CD4-positive, CD25-positive, alpha-beta regulatory T cell (primary cell): ENCODE measurements around the gene ZNF467. TPM values are rescaled to one million over a fixed set of nuclear protein-coding genes. Genes with fewer than 3 reads are reported as not detected.
A peak's percentile ranks its signal among the peaks of the same experiment; 100 is the strongest.

ENCODE experiments used
- ATAC-seq, 2 donors: fragments of 150-1000 bp; cut with Tn5 transposase; one replicate each; pipeline ENCODE4 v1.10.0; 2021; ENCODE audit warnings: low read depth in 2 of 2, moderate number of reproducible peaks in 2 of 2, moderate library complexity in 1 of 2
- DNase-seq, 3 donors: peaks; one replicate each; pipeline versions ENCODE4 v3.0.0 to v3.0.0-alpha.2; 2012 to 2022; ENCODE audit warnings: mixed read lengths in 1 of 3
- H3K27ac ChIP-seq: one replicate; pipeline ENCODE4 v1.7.0; 2013; ENCODE audit warnings: mild to moderate bottlenecking, low read length; ENCODE audit not compliant: insufficient read depth, poor library complexity, severe bottlenecking
- H3K27me3 ChIP-seq: one replicate; pipeline ENCODE4 v1.7.0; 2013; ENCODE audit warnings: low read length; ENCODE audit not compliant: control insufficient read depth, insufficient read depth
- H3K36me3 ChIP-seq: one replicate; pipeline ENCODE4 v1.7.0; 2013; ENCODE audit warnings: mild to moderate bottlenecking, low read length, moderate library complexity; ENCODE audit not compliant: control insufficient read depth, insufficient read depth
- H3K4me1 ChIP-seq: 2 replicates; pipeline ENCODE4 v1.7.0; 2013; ENCODE audit warnings: mild to moderate bottlenecking, low read length; ENCODE audit not compliant: insufficient read depth, control insufficient read depth, poor library complexity, severe bottlenecking
- H3K4me3 ChIP-seq: one replicate; pipeline ENCODE4 v1.7.0; 2013; ENCODE audit warnings: low read depth, mild to moderate bottlenecking, low read length, moderate library complexity
- H3K9me3 ChIP-seq, 2 experiments: 1 replicate in 1 of 2; 2 replicates in 1 of 2; pipeline ENCODE4 v1.7.0; 2013; ENCODE audit warnings: low read length in 2 of 2, mild to moderate bottlenecking in 1 of 2, moderate library complexity in 1 of 2; ENCODE audit not compliant: control insufficient read depth in 2 of 2
- H3K27ac Mint-ChIP-seq, 3 donors: one replicate each; pipeline ENCODE4 v1.8.0; 2020 to 2022; ENCODE audit warnings: mild to moderate bottlenecking in 3 of 3, mixed read lengths in 3 of 3, moderate library complexity in 2 of 3
- H3K27me3 Mint-ChIP-seq: one replicate; pipeline ENCODE4 v1.8.0; 2022; ENCODE audit warnings: mild to moderate bottlenecking, mixed read lengths
- H3K36me3 Mint-ChIP-seq: one replicate; pipeline ENCODE4 v1.8.0; 2020; ENCODE audit warnings: mixed read lengths
- H3K4me1 Mint-ChIP-seq, 4 donors: one replicate each; pipeline ENCODE4 v1.8.0; 2020 to 2022; ENCODE audit warnings: mixed read lengths in 4 of 4, mild to moderate bottlenecking in 1 of 4
- H3K4me3 Mint-ChIP-seq, 4 donors: one replicate each; pipeline ENCODE4 v1.8.0; 2020 to 2022; ENCODE audit warnings: mild to moderate bottlenecking in 4 of 4, mixed read lengths in 4 of 4, moderate library complexity in 3 of 4
- H3K9me3 Mint-ChIP-seq, 7 donors: one replicate each; pipeline ENCODE4 v1.8.0; 2020 to 2022; ENCODE audit warnings: mixed read lengths in 7 of 7, mild to moderate bottlenecking in 3 of 7, moderate library complexity in 2 of 7
- polyA plus RNA-seq, 4 donors: library from polyadenylated mRNA; unstranded; fragments of 300-500 nt; fragmentation: Illumina TruSeq; gene quantifications; one replicate each; pipeline ENCODE4 v1.2.3, GENCODE V29; 2021
- total RNA-seq: library from RNA; stranded (reverse); gene quantifications from one replicate; pipeline ENCODE4 v1.2.3, GENCODE V29; 2022

The ZNF467 gene
- total and polyA plus RNA-seq, 5 donors from 2014 or later = 0.76 to 2.3 (median 1.1) TPM

- ATAC-seq = no peak
- Histone ChIP-seq H3K4me3 (no peak overlapping the region), H3K27ac (no peak overlapping the region), H3K9me3 (no peaks in the 10 kb centered on the region), H3K27me3 (peaks cover 14% of the 10 kb centered on the region), H3K4me1 (peaks cover 1% of the 10 kb centered on the region), H3K36me3 (peaks cover 2% of the 10 kb centered on the region)
- Mint-ChIP-seq H3K27ac (no peak overlapping the region), H3K9me3 (no peaks in the 10 kb centered on the region), H3K36me3 (peaks cover 2% of the 10 kb centered on the region), H3K4me1 (peaks cover 0 to 5% (median 3%) of the 10 kb centered on the region in 4 donors), H3K27me3 (peaks cover 32% of the 10 kb centered on the region), H3K4me3 (no peak overlapping the region)
- no peak for DNase-seq
Measured at GRCh38 chr7:149736478-149737360, 36.7 kb downstream of the ZNF467 start.

DNA sequence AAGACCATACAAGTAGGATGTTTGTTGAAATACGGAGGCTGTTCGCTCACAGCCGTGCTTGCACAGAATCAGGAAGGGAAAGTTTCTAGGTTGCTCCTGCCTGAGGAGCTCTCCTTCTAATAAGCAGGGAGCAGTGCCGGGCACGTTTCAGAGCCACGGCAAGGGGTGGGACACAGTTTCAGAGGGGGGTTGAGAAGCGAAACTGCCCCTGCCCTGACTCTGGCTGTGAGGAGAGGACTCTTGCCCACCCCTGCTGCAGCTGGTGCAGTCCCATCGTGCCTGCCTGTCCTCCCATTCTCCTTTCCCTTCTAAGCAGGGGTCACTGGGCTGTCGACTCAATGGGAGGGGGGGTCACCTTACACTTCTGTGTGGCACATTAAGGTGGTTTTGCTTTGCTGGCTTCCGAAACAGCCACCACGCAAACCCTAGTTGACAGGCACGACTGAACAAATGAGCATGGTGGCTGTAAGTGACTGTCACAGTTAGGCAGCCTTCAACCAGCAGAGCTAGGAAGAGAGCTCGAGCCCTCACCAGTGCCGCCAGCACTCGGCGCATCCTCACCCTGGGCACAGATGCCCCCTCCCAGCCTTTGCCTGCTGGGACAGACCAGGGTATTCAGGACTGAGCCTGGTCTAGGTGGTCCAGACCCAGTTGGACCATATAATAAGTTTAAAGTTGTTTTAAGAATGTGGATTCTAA is 37.5 kb downstream of the ZNF467 start:
- ATAC-seq (no peak), DNase-seq (no peak)
- Histone ChIP-seq H3K4me3 (no peak overlapping the region), H3K36me3 (peaks cover 5% of the 10 kb centered on the region), H3K9me3 (no peaks in the 10 kb centered on the region), H3K4me1 (no peaks in the 10 kb centered on the region), H3K27me3 (peaks cover 12% of the 10 kb centered on the region), H3K27ac (no peak overlapping the region)
- Mint-ChIP-seq H3K9me3 (no peaks in the 10 kb centered on the region), H3K4me1 (peaks cover 0 to 3% (median 0%) of the 10 kb centered on the region in 4 donors), H3K36me3 (peaks cover 7% of the 10 kb centered on the region), H3K27me3 (peaks cover 25% of the 10 kb centered on the region), H3K4me3 (no peak overlapping the region), H3K27ac (no peak overlapping the region)

GRCh38 chr7:149735181-149735602 is 38.2 kb downstream of the ZNF467 start:
- Mint-ChIP-seq H3K36me3 (peaks cover 7% of the 10 kb centered on the region), H3K4me3 (no peak overlapping the region), H3K27me3 (peaks cover 24% of the 10 kb centered on the region), H3K27ac (no peak overlapping the region), H3K4me1 (peaks cover 0 to 3% (median 0%) of the 10 kb centered on the region in 4 donors), H3K9me3 (no peaks in the 10 kb centered on the region)
- H3K27ac ChIP-seq = no peak overlapping the region
- H3K4me1 ChIP-seq = no peaks in the 10 kb centered on the region
- ATAC-seq = no peak
- no peak overlapping the region for H3K4me3 ChIP-seq
- H3K9me3 ChIP-seq = no peaks in the 10 kb centered on the region
- H3K36me3 ChIP-seq = peaks cover 6% of the 10 kb centered on the region
- no peak for DNase-seq
- peaks cover 9% of the 10 kb centered on the region for H3K27me3 ChIP-seq

DNA sequence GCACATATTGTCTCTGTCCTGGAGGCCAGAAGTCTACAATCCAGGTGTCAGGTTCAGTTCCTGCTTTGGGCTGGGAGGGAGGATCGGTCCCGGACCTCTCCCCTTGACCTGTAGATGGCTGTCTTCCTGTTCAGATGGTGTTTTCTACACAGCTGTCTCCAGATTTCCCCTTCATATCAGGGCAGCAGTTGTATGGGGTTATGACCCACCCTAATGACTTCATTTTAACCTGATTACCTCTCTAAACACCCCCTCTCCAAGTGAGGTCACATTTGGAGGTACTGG is 38.7 kb downstream of the ZNF467 start:
- H3K4me1 ChIP-seq = no peaks in the 10 kb centered on the region
- no peak overlapping the region for H3K27ac ChIP-seq
- H3K9me3 Mint-ChIP-seq = no peaks in the 10 kb centered on the region
- H3K4me3 Mint-ChIP-seq = no peak overlapping the region
- H3K4me1 Mint-ChIP-seq = peaks cover 0 to 3% (median 0%) of the 10 kb centered on the region in 4 donors
- H3K36me3 ChIP-seq = peaks cover 8% of the 10 kb centered on the region
- ATAC-seq (no peak), DNase-seq (no peak)
- H3K4me3 ChIP-seq = no peak overlapping the region
- peaks cover 23% of the 10 kb centered on the region for H3K27me3 Mint-ChIP-seq
- no peak overlapping the region for H3K27ac Mint-ChIP-seq
- H3K36me3 Mint-ChIP-seq = peaks cover 7% of the 10 kb centered on the region
- no peaks in the 10 kb centered on the region for H3K9me3 ChIP-seq
- H3K27me3 ChIP-seq = peaks cover 5% of the 10 kb centered on the region

DNA sequence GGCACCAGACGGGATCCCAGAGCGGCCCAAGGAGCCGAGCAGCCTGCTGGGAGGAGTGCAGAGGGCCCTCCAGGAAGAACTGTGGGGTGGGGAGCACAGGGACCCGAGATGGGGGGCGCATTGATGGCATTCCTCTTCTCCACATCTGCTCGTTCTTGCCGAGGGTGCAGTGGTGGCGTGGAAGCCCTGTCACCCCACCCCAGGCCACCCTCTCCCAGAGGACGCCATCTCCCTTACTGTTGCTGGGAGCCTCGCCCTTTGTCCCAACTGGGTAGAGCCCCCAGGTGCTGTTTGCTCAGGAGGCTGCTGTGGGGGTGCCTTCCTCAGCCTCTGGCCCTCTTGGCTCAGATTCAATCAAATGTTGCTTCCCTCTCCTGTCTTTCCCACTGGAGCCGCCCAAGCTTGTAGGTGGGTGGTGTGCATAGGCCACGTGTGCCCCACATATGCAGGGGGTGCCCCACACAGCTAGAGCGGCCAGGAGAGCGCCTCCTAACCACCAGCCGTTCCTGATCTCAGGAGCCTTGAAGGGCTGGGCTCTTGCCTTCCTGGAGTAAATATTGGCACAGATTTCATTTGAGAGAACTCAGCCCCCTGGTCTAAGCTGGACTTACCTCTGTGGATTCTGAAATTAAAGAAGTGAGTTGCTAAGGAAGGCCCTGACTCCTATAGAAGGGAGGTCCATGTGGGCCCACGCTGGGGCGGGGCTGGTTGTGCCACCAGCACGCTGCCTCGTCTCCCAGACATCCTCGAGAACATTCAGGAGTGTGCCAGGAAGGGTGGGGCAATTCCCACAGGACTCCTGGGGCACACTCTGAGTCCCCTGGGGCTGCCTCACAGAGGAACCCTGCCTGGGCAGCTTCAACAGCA is 39.2 kb downstream of the ZNF467 start:
- DNase-seq = no peak
- Histone ChIP-seq H3K4me3 (no peak overlapping the region), H3K36me3 (peaks cover 12% of the 10 kb centered on the region), H3K27ac (no peak overlapping the region), H3K9me3 (no peaks in the 10 kb centered on the region), H3K4me1 (no peaks in the 10 kb centered on the region), H3K27me3 (peaks cover under 1% of the 10 kb centered on the region)
- Mint-ChIP-seq H3K4me3 (no peak overlapping the region), H3K9me3 (no peaks in the 10 kb centered on the region), H3K4me1 (peaks cover 0 to 3% (median 0%) of the 10 kb centered on the region in 4 donors), H3K36me3 (peaks cover 10% of the 10 kb centered on the region), H3K27me3 (peaks cover 17% of the 10 kb centered on the region), H3K27ac (peak overlapping the region in 1 of 3 donors; percentile 31)
- ATAC-seq = peak in 1 of 2 donors; percentile 7

GRCh38 chr7:149733131-149733923 is 40.1 kb downstream of the ZNF467 start:
- Histone ChIP-seq H3K27ac (no peak overlapping the region), H3K36me3 (peaks cover 20% of the 10 kb centered on the region), H3K27me3 (no peaks in the 10 kb centered on the region), H3K9me3 (no peaks in the 10 kb centered on the region), H3K4me1 (no peaks in the 10 kb centered on the region), H3K4me3 (no peak overlapping the region)
- H3K9me3 Mint-ChIP-seq = no peaks in the 10 kb centered on the region
- DNase-seq (no peak), ATAC-seq (no peak)
- peaks cover 0 to 3% (median 0%) of the 10 kb centered on the region in 4 donors for H3K4me1 Mint-ChIP-seq
- no peak overlapping the region for H3K27ac Mint-ChIP-seq
- H3K4me3 Mint-ChIP-seq = no peak overlapping the region
- H3K27me3 Mint-ChIP-seq = peaks cover 9% of the 10 kb centered on the region
- peaks cover 11% of the 10 kb centered on the region for H3K36me3 Mint-ChIP-seq

- Histone ChIP-seq H3K27me3 (no peaks in the 10 kb centered on the region), H3K27ac (no peak overlapping the region), H3K4me3 (no peak overlapping the region), H3K9me3 (no peaks in the 10 kb centered on the region), H3K4me1 (no peaks in the 10 kb centered on the region), H3K36me3 (peaks cover 27% of the 10 kb centered on the region)
- Mint-ChIP-seq H3K27me3 (peaks cover 6% of the 10 kb centered on the region), H3K27ac (no peak overlapping the region), H3K4me1 (peaks cover 0 to 3% (median 0%) of the 10 kb centered on the region in 4 donors), H3K36me3 (peaks cover 15% of the 10 kb centered on the region), H3K9me3 (no peaks in the 10 kb centered on the region), H3K4me3 (no peak overlapping the region)
- DNase-seq = no peak
- no peak for ATAC-seq
Measured at GRCh38 chr7:149732611-149733010, 40.8 kb downstream of the ZNF467 start.
